Loucy (cell line): ENCODE results near the gene ADGRG2.
A peak's percentile ranks its signal among the peaks of the same experiment; 100 is the strongest.

Source experiments
- H2AFZ ChIP-seq: fragments of 200-600 bp; sonication (generic); 2 replicates; pipeline ENCODE4 v1.6.0; 2016; ENCODE audit warnings: antibody characterized with exemption, mild to moderate bottlenecking, low read length, moderate library complexity
- H3F3A ChIP-seq: fragments of 200-600 bp; 2 replicates; pipeline ENCODE4 v1.6.0; 2016; ENCODE audit warnings: antibody characterized with exemption, low read depth, mild to moderate bottlenecking
- H3K27me3 ChIP-seq: fragments of 200-600 bp; sonication (generic); 2 replicates; pipeline ENCODE4 v1.6.1; 2014; ENCODE audit warnings: low read length, mild to moderate bottlenecking; ENCODE audit not compliant: insufficient read depth, poor library complexity, severe bottlenecking
- H3K36me3 ChIP-seq: fragments of 200-600 bp; sonication (generic); 2 replicates; pipeline ENCODE4 v1.6.1; 2016; ENCODE audit warnings: low read length; ENCODE audit not compliant: insufficient read depth
- H3K4me1 ChIP-seq: fragments of 200-600 bp; sonication (generic); 2 replicates; pipeline ENCODE4 v1.5.1; 2014; ENCODE audit warnings: low read length, mild to moderate bottlenecking; ENCODE audit not compliant: insufficient read depth, poor library complexity, severe bottlenecking
- H3K4me2 ChIP-seq: fragments of 200-600 bp; sonication (generic); 2 replicates; pipeline ENCODE4 v1.6.0; 2014; ENCODE audit warnings: antibody characterized with exemption, low read length, low read depth, mild to moderate bottlenecking; ENCODE audit not compliant: poor library complexity, severe bottlenecking
- H3K4me3 ChIP-seq: fragments of 200-600 bp; sonication (generic); 2 replicates; pipeline ENCODE4 v1.5.1; 2014; ENCODE audit warnings: low read length, mild to moderate bottlenecking, mixed read lengths; ENCODE audit not compliant: poor library complexity, severe bottlenecking
- H3K79me2 ChIP-seq: fragments of 200-600 bp; sonication (generic); 2 replicates; pipeline ENCODE4 v1.6.1; 2014; ENCODE audit warnings: low read length; ENCODE audit not compliant: insufficient read depth
- H3K9ac ChIP-seq: fragments of 200-600 bp; sonication (generic); 2 replicates; pipeline ENCODE4 v1.6.0; 2014; ENCODE audit warnings: mild to moderate bottlenecking, low read depth, low read length, moderate library complexity; ENCODE audit not compliant: poor library complexity, severe bottlenecking
- H3K9me2 ChIP-seq: fragments of 200-600 bp; sonication (generic); replicated peaks from 2 replicates; pipeline ENCODE4 v1.6.1; 2016; ENCODE audit warnings: low read depth, low read length, mixed read lengths
- H3K9me3 ChIP-seq: fragments of 200-600 bp; sonication (generic); 2 replicates; pipeline ENCODE4 v1.6.1; 2014; ENCODE audit warnings: mild to moderate bottlenecking, antibody characterized with exemption, low read length, low read depth; ENCODE audit not compliant: insufficient read depth
- H4K20me1 ChIP-seq: fragments of 200-600 bp; sonication (generic); 2 replicates; pipeline ENCODE4 v1.6.0; 2014; ENCODE audit warnings: antibody characterized with exemption, low read length, mild to moderate bottlenecking; ENCODE audit not compliant: insufficient read depth, poor library complexity, severe bottlenecking
- CTCF ChIP-seq: fragments of 200-600 bp; sonication (generic); conservative IDR thresholded peaks from 2 replicates; pipeline ENCODE4 v1.5.1; 2014; ENCODE audit warnings: mild to moderate bottlenecking, antibody characterized with exemption, low read length
- EZH2phosphoT487 ChIP-seq: fragments of 200-600 bp; IDR thresholded peaks from 2 replicates; pipeline ENCODE4 v1.6.1; 2018; ENCODE audit warnings: antibody characterized with exemption, mild to moderate bottlenecking, moderate library complexity, borderline replicate concordance

The ADGRG2 gene

GRCh38 chrX:19046343-19047215, 75.7 kb downstream of the ADGRG2 start:
- no peaks in the 10 kb centered on the region for H3K4me1 ChIP-seq
- no peak overlapping the region for H3K4me3 ChIP-seq
- no peak overlapping the region for H3K9ac ChIP-seq
- TF ChIP-seq EZH2phosphoT487 (no peak), CTCF (no peak)
- no peaks in the 10 kb centered on the region for H3K79me2 ChIP-seq
- no peaks in the 10 kb centered on the region for H3K36me3 ChIP-seq
- H3K4me2 ChIP-seq, result no peak overlapping the region
- no peaks in the 10 kb centered on the region for H3K27me3 ChIP-seq
- no peaks in the 10 kb centered on the region for H3K9me2 ChIP-seq
- H3K9me3 ChIP-seq, result no peaks in the 10 kb centered on the region
- no peaks in the 10 kb centered on the region for H3F3A ChIP-seq
- H2AFZ ChIP-seq, result no peak overlapping the region
- H4K20me1 ChIP-seq, result no peaks in the 10 kb centered on the region

GRCh38 chrX:19040373-19040772, 81.9 kb downstream of the ADGRG2 start:
- Histone ChIP-seq H3K9me2 (no peaks in the 10 kb centered on the region), H3K9me3 (no peaks in the 10 kb centered on the region), H3K4me1 (no peaks in the 10 kb centered on the region), H3K36me3 (no peaks in the 10 kb centered on the region), H4K20me1 (no peaks in the 10 kb centered on the region), H3K4me2 (no peak overlapping the region), H2AFZ (no peak overlapping the region), H3K79me2 (no peaks in the 10 kb centered on the region), H3K4me3 (no peak overlapping the region), H3K27me3 (no peaks in the 10 kb centered on the region), H3F3A (no peaks in the 10 kb centered on the region), H3K9ac (no peak overlapping the region)
- TF ChIP-seq CTCF, result peak; percentile 41
- no peak for TF ChIP-seq EZH2phosphoT487

- no peaks in the 10 kb centered on the region for H4K20me1 ChIP-seq
- H3F3A ChIP-seq, result no peaks in the 10 kb centered on the region
- H3K9me3 ChIP-seq, result no peaks in the 10 kb centered on the region
- H3K79me2 ChIP-seq, result no peaks in the 10 kb centered on the region
- H3K4me1 ChIP-seq, result no peaks in the 10 kb centered on the region
- no peak for TF ChIP-seq EZH2phosphoT487
- TF ChIP-seq CTCF, result no peak
- no peaks in the 10 kb centered on the region for H3K27me3 ChIP-seq
- no peak overlapping the region for H3K4me2 ChIP-seq
- H3K9ac ChIP-seq, result no peak overlapping the region
- no peak overlapping the region for H2AFZ ChIP-seq
- H3K9me2 ChIP-seq, result no peaks in the 10 kb centered on the region
- H3K36me3 ChIP-seq, result no peaks in the 10 kb centered on the region
- H3K4me3 ChIP-seq, result no peak overlapping the region
Observed at GRCh38 chrX:19034025-19034424, 88.2 kb downstream of the ADGRG2 start.
